HTERT RPE-1 (cell line): ENCODE results near the gene TSSK3.
"Not testable (repeated sequence)": the region's sequence is repeated elsewhere in the genome, so short reads cannot be mapped to it uniquely, and the experiment has no call there.

Experiments
- in situ Hi-C: fragments of 300-500 bp; cut with MboI; formaldehyde crosslinking; loops from 4 replicates; pipeline ENCODE4 v1.14.3; 2020; ENCODE audit warnings: low sequenced_read_pairs

The TSSK3 gene

GRCh38 chr1:32337855-32338636 lies 24.3 kb upstream of the TSSK3 start:
- in situ Hi-C loops, result no loop called here

GRCh38 chr1:32338637-32339145 lies 23.6 kb upstream of the TSSK3 start:
- in situ Hi-C loops, result no loop called here

DNA sequence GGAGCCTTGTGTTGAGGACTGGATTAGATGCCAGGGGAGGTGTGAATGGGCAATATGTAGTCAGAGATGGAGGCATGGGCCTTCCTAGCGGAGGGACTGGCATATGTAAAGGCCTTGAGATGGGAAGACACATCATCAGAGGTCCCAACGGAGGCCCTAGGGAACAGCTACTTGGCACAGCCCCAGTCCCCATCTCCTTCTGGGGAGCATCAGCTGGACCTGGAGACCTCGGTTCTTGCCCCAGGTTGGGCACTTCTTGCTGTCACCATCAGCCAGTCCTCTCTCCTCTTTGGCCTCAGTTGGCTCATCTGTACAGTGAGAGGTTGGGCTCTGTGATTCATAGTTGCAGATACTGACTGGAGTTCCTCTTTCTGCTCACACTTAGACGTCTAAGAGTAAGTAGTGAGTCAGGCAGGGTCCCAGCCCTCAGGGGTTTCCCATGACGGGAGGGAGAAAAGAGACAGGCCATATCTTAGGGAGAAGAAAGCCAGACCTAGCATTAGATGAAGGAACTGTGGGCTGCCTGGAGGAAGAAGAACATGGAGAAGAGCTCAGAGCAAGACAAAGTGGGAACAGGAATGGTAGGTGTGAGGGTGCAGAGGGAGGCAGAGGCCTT lies 22.9 kb upstream of the TSSK3 start:
- in situ Hi-C loops, result no loop called here

DNA sequence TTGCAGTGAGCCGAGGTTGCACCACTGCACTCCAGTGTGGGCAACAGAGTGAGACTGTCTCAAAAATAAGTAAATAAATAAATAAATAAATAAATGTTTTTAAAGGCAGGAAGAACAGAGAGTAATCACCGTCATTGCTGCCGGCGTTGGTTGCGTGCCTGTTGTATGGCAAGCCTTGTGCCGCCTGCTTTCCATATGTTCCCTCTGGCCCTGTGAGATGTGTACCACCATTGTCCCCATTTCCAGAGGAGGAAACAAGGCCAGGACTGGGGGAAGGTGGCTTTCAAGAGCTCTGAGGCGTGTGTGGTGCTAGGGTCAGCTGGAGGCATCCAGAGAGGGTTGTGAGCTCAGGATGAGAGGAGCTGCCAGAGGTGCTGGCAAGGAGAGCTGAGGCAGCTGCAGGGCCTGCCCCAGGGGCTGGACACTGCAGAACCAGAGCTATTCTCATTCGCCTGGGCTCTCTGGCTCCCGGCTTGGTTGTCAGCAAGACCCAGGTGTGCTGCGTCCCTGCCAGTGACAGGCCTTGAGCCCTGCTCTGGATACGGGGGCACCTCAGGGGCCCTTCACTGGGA lies 21.1 kb upstream of the TSSK3 start:
- in situ Hi-C loops, result no loop called here

DNA sequence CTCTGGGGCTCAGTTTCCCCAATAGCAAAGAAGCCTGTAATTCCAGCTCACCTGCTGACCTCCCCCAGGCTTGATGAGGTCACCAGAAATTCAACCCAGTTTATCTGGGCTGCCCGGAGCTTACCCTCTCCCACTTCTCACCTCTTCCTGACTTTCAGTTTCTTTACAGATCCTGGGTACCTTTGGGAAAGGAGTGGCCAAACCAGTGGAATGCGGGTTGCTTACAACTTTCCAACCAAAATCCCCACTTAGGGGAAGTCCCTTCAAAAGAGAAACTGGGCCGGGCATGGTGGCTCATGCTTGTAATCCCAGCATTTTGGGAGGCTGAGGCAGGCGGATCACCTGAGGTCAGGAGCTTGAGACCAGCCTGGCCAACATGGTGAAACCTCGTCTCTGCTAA lies 20.4 kb upstream of the TSSK3 start:
- in situ Hi-C loops, result no loop called here

- in situ Hi-C loops, result no loop called here
Measured at GRCh38 chr1:32342704-32343103, 19.6 kb upstream of the TSSK3 start.

DNA sequence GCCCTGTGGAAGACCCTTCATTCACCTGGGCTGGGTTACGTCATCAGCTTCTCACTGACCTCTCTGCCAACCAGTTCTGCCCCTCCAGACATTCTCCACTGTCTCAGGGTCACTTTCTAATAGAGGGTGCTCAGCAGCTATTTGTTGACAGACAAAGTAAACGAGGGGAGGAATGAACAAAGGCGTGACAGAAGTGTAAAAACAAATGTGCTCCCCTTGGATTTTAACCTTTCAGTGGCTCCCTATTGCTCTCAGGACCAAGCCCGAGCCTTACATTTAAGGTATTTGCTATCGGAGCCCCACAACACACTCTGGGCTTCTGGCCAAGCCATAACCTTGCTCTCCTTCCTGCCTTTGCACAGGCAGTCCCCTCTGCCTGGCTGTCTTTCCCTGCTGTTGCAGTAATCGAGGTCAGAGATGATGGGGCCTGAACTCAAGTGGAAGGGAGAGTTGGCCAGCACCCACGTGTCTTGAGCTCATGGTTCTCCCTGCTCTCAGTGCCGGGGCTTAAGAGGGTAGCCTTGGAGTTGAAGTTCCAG lies 17.0 kb upstream of the TSSK3 start:
- in situ Hi-C loops, result no loop called here

DNA sequence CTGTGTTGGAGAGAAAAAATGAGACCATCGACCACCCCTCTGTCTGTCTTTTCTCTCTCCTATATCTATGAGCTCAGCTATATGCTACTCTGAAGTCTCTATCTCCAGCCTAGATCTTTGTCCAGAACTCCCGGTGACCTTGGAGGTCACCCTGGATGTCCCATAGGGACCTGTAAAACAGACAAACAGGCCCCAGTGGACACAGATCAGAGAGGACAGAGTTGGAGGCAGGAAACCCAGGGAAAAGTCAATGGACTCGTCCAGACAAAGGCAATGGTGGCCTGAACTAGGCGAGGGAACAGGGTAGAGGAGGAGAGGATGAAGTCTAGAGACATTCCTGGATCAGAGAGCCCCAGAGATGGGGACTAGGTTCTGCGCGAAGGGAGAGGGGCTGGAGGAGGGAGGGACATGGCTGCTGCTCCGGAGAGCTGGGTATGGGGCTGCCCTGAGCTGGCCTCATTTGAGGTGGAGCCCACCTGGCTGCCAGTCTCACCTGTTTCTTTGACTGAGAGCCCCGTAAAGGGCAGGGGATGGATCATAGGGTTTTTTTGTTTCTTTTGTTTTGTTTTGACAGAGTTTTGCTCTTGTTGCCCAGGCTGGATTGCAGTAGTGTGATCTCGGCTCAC lies 15.7 kb upstream of the TSSK3 start:
- in situ Hi-C loops, result no loop called here

DNA sequence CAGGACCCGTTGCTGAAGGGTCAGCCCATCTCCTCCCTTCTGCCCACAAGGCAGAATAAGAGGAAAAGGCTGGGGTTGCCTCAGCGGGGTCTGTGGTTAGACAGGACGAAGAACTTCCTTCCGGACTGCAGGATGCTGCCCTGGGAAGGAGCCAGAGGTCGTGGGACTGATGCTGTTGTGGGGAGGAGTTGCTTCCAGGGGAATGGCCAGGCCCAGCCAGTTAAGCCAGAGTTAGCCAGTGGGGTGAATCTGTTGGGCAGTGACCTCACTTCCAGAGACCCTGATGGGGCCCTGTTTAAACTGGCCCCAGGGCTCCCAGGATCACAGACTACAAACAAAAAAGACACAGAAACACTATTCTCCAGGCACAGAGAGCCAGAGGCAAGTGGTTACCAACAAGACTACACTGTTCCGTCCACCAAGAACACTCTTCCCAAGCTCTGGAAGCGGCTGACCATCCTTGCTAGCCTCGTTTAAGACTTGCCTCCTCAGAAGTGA lies 13.1 kb upstream of the TSSK3 start:
- in situ Hi-C loops, result no loop called here

DNA sequence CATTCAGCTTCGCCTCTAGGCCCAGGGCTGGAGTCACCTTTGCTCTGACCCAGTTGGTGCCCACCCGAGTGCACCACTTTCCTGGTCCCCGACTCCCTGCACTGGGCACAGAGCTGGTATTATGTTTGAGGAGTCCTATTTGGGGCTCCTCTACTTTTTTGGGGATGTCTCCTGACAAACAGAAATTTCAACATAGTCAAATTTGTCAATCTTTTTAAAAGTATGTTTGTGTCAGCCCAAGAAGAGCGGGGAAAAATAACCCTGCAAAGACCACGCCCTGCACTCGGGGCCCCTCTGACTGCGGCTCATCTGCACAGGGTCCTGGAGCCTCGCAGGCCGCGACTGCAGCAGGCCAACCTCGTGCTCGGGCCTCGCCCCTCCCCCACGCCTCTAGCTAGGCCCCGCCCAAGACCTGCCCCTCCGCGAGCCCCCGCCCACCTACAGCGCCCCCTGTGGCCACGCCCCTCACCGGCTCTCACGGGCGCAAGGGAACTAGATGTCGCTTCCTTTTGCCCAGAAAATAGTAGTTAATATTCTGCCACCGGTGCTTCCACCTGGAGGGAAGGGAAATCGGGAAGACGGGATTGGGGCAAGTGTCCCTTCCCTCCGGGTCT lies 11.4 kb upstream of the TSSK3 start:
- in situ Hi-C loops, result no loop called here

DNA sequence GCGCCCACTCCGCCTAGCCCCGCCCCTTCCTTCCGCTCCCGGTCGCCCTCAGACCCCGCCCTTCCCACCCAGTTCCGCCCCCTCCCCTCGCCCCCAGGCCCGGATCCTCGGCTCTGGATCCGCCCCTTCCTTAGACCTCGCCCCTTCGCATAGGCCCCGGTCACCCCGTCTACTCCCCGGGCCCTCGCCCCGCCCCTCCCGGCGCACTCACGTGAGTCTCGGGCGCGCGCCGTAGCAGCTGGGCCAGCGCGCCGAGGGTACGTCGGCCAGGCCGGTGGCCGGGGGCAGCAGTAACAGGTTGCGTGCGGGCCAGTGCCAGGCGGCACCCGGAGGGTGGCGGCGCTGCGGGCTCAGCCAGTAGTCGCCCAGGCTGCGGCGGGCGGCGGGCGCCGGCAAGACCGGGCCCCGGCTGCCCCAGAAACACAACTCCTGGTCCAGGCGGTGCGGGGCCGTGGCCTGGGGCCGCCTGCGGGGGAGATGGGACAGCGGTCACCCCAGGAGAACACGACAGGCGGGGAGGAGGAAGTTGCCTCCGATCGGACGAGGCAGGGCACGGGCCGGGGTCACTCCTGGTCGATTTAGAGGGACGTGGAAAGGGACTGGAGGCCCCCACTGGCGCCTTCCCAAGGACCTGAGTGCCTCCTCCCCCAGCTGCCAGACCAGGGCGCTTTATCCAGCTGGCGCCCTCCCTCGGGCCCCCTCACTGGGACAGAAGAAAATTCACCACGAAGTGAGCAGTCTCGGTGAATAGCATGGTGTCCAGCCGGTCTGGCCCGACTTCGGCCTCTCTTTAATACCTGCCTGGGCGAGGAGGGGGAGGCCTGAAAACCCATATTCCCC lies 10.7 kb upstream of the TSSK3 start:
- in situ Hi-C loops, result no loop called here

DNA sequence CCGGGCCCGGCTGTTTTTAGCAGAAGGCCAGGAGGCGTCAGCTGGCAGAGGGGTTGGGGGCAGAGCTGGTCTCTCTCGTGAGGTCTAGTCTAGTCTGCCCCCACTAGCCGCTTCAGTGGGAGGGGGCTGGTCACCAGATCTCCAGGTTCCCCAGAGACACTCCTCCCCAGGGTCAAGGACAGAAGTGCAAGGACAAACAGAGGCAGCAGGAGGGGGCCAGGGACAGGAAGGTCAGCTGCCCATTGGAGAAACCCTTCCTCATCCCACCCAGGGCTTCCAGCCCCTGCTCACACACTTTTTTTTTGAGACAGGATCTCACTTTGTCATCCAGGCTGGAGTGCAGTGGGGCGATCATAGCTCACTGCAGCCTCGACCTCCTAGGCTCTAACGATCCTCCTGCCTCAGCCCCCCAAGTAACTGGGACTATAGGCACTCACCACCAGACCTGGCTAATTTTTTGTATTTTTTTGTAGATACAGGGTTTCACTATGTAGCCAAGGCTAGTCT lies 10.0 kb upstream of the TSSK3 start:
- in situ Hi-C loops, result no loop called here

GRCh38 chr1:32352831-32353383 lies 9.4 kb upstream of the TSSK3 start:
- in situ Hi-C loops, result no loop called here

DNA sequence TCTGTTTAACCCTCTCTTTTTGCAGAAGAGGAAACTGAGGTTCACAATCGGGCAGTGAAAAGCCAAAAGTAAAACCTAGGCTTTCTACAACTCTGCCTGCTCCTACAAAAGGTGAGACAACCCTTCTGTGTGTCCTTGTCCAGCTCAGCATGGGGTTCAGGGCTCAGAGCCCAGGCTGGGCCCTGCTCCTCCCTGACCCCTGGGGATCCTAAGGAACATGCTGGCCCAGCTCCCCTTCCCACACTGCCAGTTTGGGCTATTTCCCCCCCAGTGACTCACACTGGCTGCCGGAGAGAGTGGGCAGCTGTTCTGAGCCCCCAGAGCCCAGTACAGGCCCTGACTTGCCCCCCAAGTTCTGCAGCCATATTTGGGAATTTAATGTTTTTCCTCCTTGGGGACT lies 8.9 kb upstream of the TSSK3 start:
- in situ Hi-C loops, result no loop called here

GRCh38 chr1:32353886-32354570 lies 8.3 kb upstream of the TSSK3 start:
- in situ Hi-C loops, result no loop called here

DNA sequence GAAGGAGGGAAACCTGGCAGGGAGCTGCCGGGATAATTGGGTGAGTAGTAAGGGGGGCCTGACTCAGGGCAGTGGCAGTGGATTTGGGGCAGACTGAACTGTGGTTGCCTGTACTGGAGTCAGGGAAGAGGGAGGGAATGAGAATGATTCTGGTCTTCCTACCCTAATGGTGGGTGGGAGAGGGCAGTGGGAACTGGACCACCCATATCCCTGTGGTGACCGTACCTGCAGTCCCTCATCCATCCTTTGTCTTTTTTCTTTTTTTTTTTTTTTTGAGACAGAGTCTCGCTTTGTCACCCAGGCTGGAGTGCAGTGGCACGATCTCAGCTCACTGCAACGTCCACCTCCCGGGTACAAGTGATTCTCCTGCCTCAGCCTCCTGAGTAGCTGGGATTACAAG lies 6.6 kb upstream of the TSSK3 start:
- in situ Hi-C loops, result not testable (repeated sequence)

DNA sequence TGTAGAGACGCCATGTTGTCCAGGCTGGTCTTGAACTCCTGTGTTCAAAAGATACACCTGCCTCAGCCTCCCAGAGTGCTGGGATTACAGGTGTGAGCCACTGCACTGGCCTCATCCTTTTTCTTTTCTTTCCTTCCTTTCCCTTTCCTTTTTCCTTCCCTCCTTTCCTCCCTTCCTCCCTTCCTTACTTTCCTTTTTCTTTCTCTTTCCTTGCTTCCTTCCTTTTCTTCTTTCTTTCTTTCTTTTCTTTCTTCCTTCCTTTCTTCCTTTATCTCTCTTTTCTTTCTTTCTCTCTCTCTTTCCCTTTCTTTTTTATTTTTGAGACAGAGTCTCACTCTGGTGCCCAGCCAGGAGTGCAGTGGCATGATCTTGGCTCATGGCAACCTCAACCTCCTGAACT lies 5.9 kb upstream of the TSSK3 start:
- in situ Hi-C loops, result no loop called here

GRCh38 chr1:32357614-32358013 lies 4.7 kb upstream of the TSSK3 start:
- in situ Hi-C loops, result no loop called here

- in situ Hi-C loops, result no loop called here
Measured at GRCh38 chr1:32358435-32358834, 3.9 kb upstream of the TSSK3 start.
